HCT116 (cell line): Measurements from ENCODE around the gene KBTBD2.

Experiments used
- ELF1 ChIP-seq: IDR thresholded peaks from 2 replicates; pipeline ENCODE4 v1.6.1; 2012; ENCODE audit warnings: low read depth, borderline replicate concordance
- EZH2 ChIP-seq: fragments of 200-600 bp; sonication (generic); IDR thresholded peaks from 2 replicates; pipeline ENCODE4 v1.6.1; 2017; ENCODE audit warnings: antibody characterized with exemption, mixed run types
- JUND ChIP-seq: IDR thresholded peaks from 2 replicates; pipeline ENCODE4 v1.6.1; 2012
- POLR2A ChIP-seq: IDR thresholded peaks from 2 replicates; pipeline ENCODE4 v1.7.0; 2011; ENCODE audit warnings: borderline replicate concordance; ENCODE audit not compliant: insufficient read depth, insufficient read length; ENCODE audit errors: extremely low read depth
- POLR2AphosphoS5 ChIP-seq: IDR thresholded peaks from 2 replicates; pipeline ENCODE4 v1.6.1; 2011; ENCODE audit warnings: mild to moderate bottlenecking, low read depth, low read length, moderate library complexity
- RAD21 ChIP-seq: IDR thresholded peaks from 2 replicates; pipeline ENCODE4 v1.6.1; 2012; ENCODE audit warnings: low read depth, mild to moderate bottlenecking
- SIN3A ChIP-seq: IDR thresholded peaks from 2 replicates; pipeline ENCODE4 v1.6.1; 2012; ENCODE audit warnings: low read depth
- SP1 ChIP-seq: IDR thresholded peaks from 2 replicates; pipeline ENCODE4 v1.6.1; 2012; ENCODE audit warnings: low read depth
- ZFX ChIP-seq: fragments of 450-650 bp; IDR thresholded peaks from 2 replicates; pipeline ENCODE4 v1.6.1; 2017
- TF ChIP-seq, protein P1 (sequence below), 3 experiments: fragments of 200-600 bp in 1 of 3; sonication (generic) in 1 of 3; IDR thresholded peaks in 2 of 3; conservative IDR thresholded peaks in 1 of 3; 2 replicates each; pipeline ENCODE4 v1.5.1; 2012 to 2017; ENCODE audit warnings: low read depth in 2 of 3, low read length in 2 of 3, antibody characterized with exemption in 1 of 3, borderline replicate concordance in 1 of 3, control low read depth in 1 of 3, mild to moderate bottlenecking in 1 of 3, mixed read lengths in 1 of 3, mixed run types in 1 of 3, moderate library complexity in 1 of 3; ENCODE audit not compliant: insufficient read depth in 1 of 3
- TF ChIP-seq, protein P2 (sequence below): IDR thresholded peaks from 2 replicates; pipeline ENCODE4 v1.6.1; 2012

DNA sequence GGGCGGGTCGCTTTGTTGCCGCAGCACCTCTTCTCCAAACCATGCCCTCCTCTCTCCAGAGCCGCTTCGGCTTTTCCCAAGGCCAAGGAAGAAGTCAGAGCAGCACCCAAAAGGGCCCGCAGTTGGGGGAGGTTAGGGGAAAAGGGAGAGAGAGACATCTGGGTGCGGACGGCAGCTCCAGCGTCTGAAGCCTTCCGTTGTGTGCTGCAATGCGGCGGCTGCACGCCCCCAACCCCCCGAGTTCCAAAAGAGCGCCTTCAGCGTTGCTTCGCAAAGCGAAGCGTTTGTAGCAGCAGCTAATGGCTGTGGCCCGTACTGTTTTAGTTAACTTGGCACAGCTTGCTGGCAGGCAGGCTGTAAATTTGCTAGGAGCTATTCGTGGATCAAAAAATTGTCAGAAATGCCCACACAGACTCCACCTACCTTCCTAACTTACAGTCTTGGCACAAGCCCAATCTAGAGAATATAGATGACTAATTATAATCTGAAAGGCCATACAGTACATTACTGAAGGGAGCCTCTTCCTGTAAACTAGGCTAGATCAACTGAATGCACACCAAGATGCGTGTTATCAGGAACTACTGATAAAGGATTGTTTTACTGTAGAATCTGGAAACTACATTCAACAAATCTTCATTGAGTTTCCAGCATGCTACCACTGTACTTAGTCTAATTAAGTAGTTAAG, 1.1 kb upstream of the KBTBD2 start:
- TF ChIP-seq, protein P1, sequence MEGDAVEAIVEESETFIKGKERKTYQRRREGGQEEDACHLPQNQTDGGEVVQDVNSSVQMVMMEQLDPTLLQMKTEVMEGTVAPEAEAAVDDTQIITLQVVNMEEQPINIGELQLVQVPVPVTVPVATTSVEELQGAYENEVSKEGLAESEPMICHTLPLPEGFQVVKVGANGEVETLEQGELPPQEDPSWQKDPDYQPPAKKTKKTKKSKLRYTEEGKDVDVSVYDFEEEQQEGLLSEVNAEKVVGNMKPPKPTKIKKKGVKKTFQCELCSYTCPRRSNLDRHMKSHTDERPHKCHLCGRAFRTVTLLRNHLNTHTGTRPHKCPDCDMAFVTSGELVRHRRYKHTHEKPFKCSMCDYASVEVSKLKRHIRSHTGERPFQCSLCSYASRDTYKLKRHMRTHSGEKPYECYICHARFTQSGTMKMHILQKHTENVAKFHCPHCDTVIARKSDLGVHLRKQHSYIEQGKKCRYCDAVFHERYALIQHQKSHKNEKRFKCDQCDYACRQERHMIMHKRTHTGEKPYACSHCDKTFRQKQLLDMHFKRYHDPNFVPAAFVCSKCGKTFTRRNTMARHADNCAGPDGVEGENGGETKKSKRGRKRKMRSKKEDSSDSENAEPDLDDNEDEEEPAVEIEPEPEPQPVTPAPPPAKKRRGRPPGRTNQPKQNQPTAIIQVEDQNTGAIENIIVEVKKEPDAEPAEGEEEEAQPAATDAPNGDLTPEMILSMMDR (IDR thresholded peaks at IDR 0.05 in 2 of 3, conservative IDR thresholded peaks at IDR 0.05 in 1 of 3; ENCODE audit: borderline replicate concordance in 1 of 3, insufficient read depth in 1 of 3, low read depth in 2 of 3, low read length in 2 of 3): no peak
- no peak for TF ChIP-seq JUND
- no peak for TF ChIP-seq EZH2
- TF ChIP-seq SIN3A: no peak
- TF ChIP-seq ELF1: no peak
- TF ChIP-seq ZFX: peak; percentile 39; the same call in 1 of the 2 replicates
- no peak for TF ChIP-seq RAD21
- TF ChIP-seq POLR2AphosphoS5: no peak; the same call in 1 of the 2 replicates
- TF ChIP-seq, protein P2, sequence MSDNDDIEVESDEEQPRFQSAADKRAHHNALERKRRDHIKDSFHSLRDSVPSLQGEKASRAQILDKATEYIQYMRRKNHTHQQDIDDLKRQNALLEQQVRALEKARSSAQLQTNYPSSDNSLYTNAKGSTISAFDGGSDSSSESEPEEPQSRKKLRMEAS: no peak
- TF ChIP-seq SP1: 0 out of 2 replicates have a peak, but pooled peaks have one; percentile 16
- peak; percentile 34 for TF ChIP-seq POLR2A
